Measurements from ENCODE around the gene NGB.

NGB gene

GRCh38 chr14:77264466-77265186 lies 6.4 kb downstream of the NGB start:
- peaks cover 57% of the 10 kb centered on the region for H3K27me3 ChIP-seq (ENCODE audit: insufficient read depth, low read length)
- no peaks in the 10 kb centered on the region for H3K4me1 ChIP-seq (ENCODE audit: control insufficient read depth, insufficient read depth, low read length, unreplicated experiment)
- no peak overlapping the region for H3K4me3 ChIP-seq (ENCODE audit: low read depth, low read length)
- no peaks in the 10 kb centered on the region for H3K36me3 ChIP-seq (ENCODE audit: insufficient read depth, low read length)
- H3K27ac ChIP-seq (ENCODE audit: low read depth, low read length): no peak overlapping the region
- H3K79me2 ChIP-seq (ENCODE audit: control insufficient read depth, insufficient read depth, low read length, unreplicated experiment): no peaks in the 10 kb centered on the region
- no peak overlapping the region for H2AFZ ChIP-seq (ENCODE audit: low read length, unreplicated experiment)

- H3K27ac ChIP-seq (ENCODE audit: low read depth, low read length): no peak overlapping the region
- no peaks in the 10 kb centered on the region for H3K4me1 ChIP-seq (ENCODE audit: control insufficient read depth, insufficient read depth, low read length, unreplicated experiment)
- no peaks in the 10 kb centered on the region for H3K36me3 ChIP-seq (ENCODE audit: insufficient read depth, low read length)
- no peak overlapping the region for H2AFZ ChIP-seq (ENCODE audit: low read length, unreplicated experiment)
- H3K79me2 ChIP-seq (ENCODE audit: control insufficient read depth, insufficient read depth, low read length, unreplicated experiment): no peaks in the 10 kb centered on the region
- no peak overlapping the region for H3K4me3 ChIP-seq (ENCODE audit: low read depth, low read length)
- H3K27me3 ChIP-seq (ENCODE audit: insufficient read depth, low read length): peaks cover 69% of the 10 kb centered on the region
These were observed 10.4 kb downstream of the NGB start for GRCh38 chr14:77260631-77261030.

DNA sequence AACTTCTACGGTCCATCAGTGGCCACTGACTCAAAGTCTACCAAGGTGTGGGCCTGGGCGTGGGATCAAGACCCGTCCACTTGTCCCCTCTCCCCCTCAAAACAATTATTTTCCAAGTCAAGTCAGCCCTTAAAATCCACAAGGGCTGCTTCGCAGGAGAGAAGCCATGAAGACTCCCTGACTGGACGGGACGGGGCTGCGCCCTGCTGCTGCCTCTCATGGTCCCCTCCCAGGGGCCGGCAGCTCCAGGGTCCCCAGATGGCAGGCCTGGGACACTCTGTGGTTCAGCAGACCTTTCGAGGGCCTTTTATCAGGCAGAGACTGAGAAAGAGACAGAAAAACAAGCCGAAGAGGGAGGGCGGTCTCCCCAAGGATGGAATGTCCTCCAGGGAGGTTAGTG lies 10.8 kb downstream of the NGB start:
- peaks cover 73% of the 10 kb centered on the region for H3K27me3 ChIP-seq (ENCODE audit: insufficient read depth, low read length)
- no peaks in the 10 kb centered on the region for H3K36me3 ChIP-seq (ENCODE audit: insufficient read depth, low read length)
- no peaks in the 10 kb centered on the region for H3K4me1 ChIP-seq (ENCODE audit: control insufficient read depth, insufficient read depth, low read length, unreplicated experiment)
- no peak overlapping the region for H2AFZ ChIP-seq (ENCODE audit: low read length, unreplicated experiment)
- H3K4me3 ChIP-seq (ENCODE audit: low read depth, low read length): no peak overlapping the region
- H3K27ac ChIP-seq (ENCODE audit: low read depth, low read length): no peak overlapping the region
- H3K79me2 ChIP-seq (ENCODE audit: control insufficient read depth, insufficient read depth, low read length, unreplicated experiment): no peaks in the 10 kb centered on the region

- H3K27me3 ChIP-seq (ENCODE audit: insufficient read depth, low read length): peaks cover 78% of the 10 kb centered on the region
- no peak overlapping the region for H3K27ac ChIP-seq (ENCODE audit: low read depth, low read length)
- H3K36me3 ChIP-seq (ENCODE audit: insufficient read depth, low read length): no peaks in the 10 kb centered on the region
- H3K79me2 ChIP-seq (ENCODE audit: control insufficient read depth, insufficient read depth, low read length, unreplicated experiment): no peaks in the 10 kb centered on the region
- no peak overlapping the region for H2AFZ ChIP-seq (ENCODE audit: low read length, unreplicated experiment)
- no peaks in the 10 kb centered on the region for H3K4me1 ChIP-seq (ENCODE audit: control insufficient read depth, insufficient read depth, low read length, unreplicated experiment)
- no peak overlapping the region for H3K4me3 ChIP-seq (ENCODE audit: low read depth, low read length)
These were observed 11.8 kb downstream of the NGB start for GRCh38 chr14:77259025-77259715.

DNA sequence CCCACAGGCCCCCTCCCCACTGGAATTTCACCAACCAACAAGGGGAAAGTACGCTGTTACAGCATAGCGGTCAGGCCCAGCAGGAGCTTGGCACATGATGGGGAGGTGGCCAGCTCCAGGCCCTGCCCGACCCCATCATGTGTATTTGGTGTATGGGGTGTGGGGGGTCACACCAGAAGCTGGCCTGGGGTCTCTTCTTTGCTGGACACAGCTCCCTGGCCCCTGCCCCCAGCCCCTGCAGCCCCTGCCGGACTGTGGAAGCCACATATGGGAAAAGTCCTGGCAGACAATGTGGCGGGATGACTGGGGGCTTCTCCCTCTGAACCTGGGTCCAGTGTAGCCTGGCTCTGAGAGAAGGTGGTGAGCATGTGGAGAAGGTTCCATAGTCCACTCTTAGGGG lies 12.4 kb downstream of the NGB start:
- Histone ChIP-seq H3K27ac (ENCODE audit: low read depth, low read length) (no peak overlapping the region), H3K4me1 (ENCODE audit: control insufficient read depth, insufficient read depth, low read length, unreplicated experiment) (no peaks in the 10 kb centered on the region), H3K79me2 (ENCODE audit: control insufficient read depth, insufficient read depth, low read length, unreplicated experiment) (no peaks in the 10 kb centered on the region), H3K4me3 (ENCODE audit: low read depth, low read length) (no peak overlapping the region), H2AFZ (ENCODE audit: low read length, unreplicated experiment) (no peak overlapping the region), H3K27me3 (ENCODE audit: insufficient read depth, low read length) (peaks cover 83% of the 10 kb centered on the region), H3K36me3 (ENCODE audit: insufficient read depth, low read length) (no peaks in the 10 kb centered on the region)

DNA sequence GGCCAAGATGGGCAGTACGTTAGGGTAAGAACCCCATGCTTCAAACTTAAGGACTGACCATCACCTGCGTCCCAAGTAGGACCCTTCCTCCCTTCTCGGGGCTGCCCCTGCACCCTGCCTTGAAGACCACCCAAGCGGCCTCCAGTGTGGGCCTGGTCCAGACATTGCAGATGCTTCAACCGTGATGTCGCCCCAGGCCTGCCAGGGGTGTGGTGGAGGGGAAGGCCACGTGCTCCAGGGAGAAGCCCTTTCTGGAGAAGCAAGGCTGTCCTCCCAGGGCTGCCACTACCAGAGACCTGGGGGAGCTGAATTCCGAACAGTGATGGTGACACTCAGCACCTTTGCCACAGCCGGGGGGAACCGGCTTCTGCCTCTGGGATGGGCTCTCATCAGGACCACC lies 13.3 kb downstream of the NGB start:
- Histone ChIP-seq H3K27ac (ENCODE audit: low read depth, low read length) (no peak overlapping the region), H3K79me2 (ENCODE audit: control insufficient read depth, insufficient read depth, low read length, unreplicated experiment) (no peaks in the 10 kb centered on the region), H3K4me1 (ENCODE audit: control insufficient read depth, insufficient read depth, low read length, unreplicated experiment) (no peaks in the 10 kb centered on the region), H3K36me3 (ENCODE audit: insufficient read depth, low read length) (no peaks in the 10 kb centered on the region), H2AFZ (ENCODE audit: low read length, unreplicated experiment) (no peak overlapping the region), H3K4me3 (ENCODE audit: low read depth, low read length) (no peak overlapping the region), H3K27me3 (ENCODE audit: insufficient read depth, low read length) (peaks cover 84% of the 10 kb centered on the region)

- no peaks in the 10 kb centered on the region for H3K4me1 ChIP-seq (ENCODE audit: control insufficient read depth, insufficient read depth, low read length, unreplicated experiment)
- H3K4me3 ChIP-seq (ENCODE audit: low read depth, low read length): no peak overlapping the region
- no peaks in the 10 kb centered on the region for H3K36me3 ChIP-seq (ENCODE audit: insufficient read depth, low read length)
- no peak overlapping the region for H3K27ac ChIP-seq (ENCODE audit: low read depth, low read length)
- H2AFZ ChIP-seq (ENCODE audit: low read length, unreplicated experiment): no peak overlapping the region
- peaks cover 83% of the 10 kb centered on the region for H3K27me3 ChIP-seq (ENCODE audit: insufficient read depth, low read length)
- no peaks in the 10 kb centered on the region for H3K79me2 ChIP-seq (ENCODE audit: control insufficient read depth, insufficient read depth, low read length, unreplicated experiment)
These were observed 14.3 kb downstream of the NGB start for GRCh38 chr14:77256694-77257093.

DNA sequence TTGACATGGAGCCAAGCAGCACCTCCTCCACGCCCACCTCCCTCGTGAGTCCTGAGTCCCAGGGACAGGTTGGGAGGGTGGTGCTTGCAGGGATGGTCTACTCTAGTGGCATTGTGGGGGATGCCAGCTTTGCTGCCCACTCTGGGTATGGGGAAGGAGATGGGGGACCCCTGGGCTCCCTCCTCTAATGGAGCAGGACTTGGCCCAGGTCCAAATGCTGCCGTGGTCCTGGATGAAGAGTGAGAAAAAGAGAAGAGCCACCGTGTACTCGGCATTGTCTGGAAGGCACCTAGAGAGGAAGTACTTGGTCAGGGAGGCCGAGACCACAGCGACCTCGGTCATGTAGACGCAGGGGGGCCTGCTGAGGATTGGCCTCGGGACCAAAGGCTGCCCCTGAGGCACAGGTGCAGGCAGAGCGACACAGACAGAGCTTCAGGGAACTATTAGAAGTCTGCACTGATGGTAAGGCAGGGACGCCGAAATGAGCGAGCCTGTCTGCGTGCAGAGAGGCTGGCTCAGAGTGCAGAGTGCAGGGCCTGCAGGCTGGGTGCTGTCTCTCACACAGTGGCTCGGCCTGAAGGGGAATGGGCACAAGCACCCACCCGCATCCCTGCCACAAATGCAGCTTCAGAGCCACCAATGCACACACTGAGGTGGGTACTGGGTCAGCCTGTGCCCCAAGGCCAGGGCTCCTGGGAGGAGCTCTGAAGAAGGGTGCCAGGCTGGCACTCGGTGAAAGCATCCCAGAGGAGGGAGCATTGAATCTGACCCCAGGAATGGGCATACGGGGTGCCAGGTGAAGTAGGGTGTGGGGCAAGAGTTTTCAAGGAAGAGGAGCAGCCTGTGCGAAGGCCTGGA lies 17.4 kb downstream of the NGB start:
- Histone ChIP-seq H3K79me2 (ENCODE audit: control insufficient read depth, insufficient read depth, low read length, unreplicated experiment) (no peaks in the 10 kb centered on the region), H3K36me3 (ENCODE audit: insufficient read depth, low read length) (no peaks in the 10 kb centered on the region), H3K27ac (ENCODE audit: low read depth, low read length) (no peak overlapping the region), H3K27me3 (ENCODE audit: insufficient read depth, low read length) (peaks cover 63% of the 10 kb centered on the region), H3K4me3 (ENCODE audit: low read depth, low read length) (no peak overlapping the region), H3K4me1 (ENCODE audit: control insufficient read depth, insufficient read depth, low read length, unreplicated experiment) (no peaks in the 10 kb centered on the region), H2AFZ (ENCODE audit: low read length, unreplicated experiment) (no peak overlapping the region)

DNA sequence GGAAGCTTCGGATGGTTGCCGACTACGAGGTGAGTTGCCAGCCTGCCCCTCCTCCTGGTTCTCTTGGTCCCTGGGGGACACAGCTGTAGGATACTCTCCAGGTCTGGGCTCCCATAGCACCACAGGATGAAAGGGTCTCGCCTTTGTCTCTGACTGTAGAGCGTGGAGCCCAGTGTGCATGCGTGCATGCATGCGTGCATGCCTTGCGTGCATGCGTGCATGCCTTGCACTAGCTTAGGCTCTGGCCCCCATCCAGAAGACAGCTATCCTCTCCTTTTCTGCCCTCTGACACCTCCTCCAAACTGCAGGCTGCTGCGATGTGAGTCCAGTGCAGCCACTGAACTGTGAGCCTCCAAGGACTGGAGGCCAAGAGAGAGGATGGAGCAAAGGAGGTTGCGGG lies 19.1 kb downstream of the NGB start:
- no peaks in the 10 kb centered on the region for H3K36me3 ChIP-seq (ENCODE audit: insufficient read depth, low read length)

DNA sequence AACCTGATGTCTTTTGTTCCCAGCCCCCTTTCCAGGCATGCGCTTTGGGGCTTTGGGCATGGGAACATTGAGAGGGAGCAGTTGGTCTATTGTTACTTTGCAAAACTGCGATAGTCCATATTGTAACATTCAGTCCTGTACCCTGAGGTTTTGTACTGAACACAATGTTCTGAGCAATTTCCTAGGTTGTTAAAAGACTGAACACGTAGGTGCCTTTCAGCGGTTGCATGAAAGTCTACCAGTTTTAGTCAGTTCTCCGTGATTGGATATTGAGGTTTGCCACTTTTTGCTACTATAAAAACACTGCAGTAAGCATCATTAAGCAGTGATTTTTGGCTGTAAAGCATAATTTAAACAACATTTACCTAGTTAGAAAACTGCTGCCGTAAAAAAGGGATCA lies 20.1 kb downstream of the NGB start:
- Histone ChIP-seq H3K36me3 (ENCODE audit: insufficient read depth, low read length) (no peaks in the 10 kb centered on the region), H3K4me1 (ENCODE audit: control insufficient read depth, insufficient read depth, low read length, unreplicated experiment) (no peaks in the 10 kb centered on the region), H3K79me2 (ENCODE audit: control insufficient read depth, insufficient read depth, low read length, unreplicated experiment) (no peaks in the 10 kb centered on the region), H3K27me3 (ENCODE audit: insufficient read depth, low read length) (peaks cover 46% of the 10 kb centered on the region), H2AFZ (ENCODE audit: low read length, unreplicated experiment) (no peak overlapping the region), H3K4me3 (ENCODE audit: low read depth, low read length) (no peak overlapping the region), H3K27ac (ENCODE audit: low read depth, low read length) (no peak overlapping the region)

More for the DNA sequence above, 19.1 kb downstream of the NGB start:
- H3K27me3 ChIP-seq (ENCODE audit: insufficient read depth, low read length): peaks cover 50% of the 10 kb centered on the region
- no peak overlapping the region for H3K27ac ChIP-seq (ENCODE audit: low read depth, low read length)
- H3K79me2 ChIP-seq (ENCODE audit: control insufficient read depth, insufficient read depth, low read length, unreplicated experiment): no peaks in the 10 kb centered on the region
- no peaks in the 10 kb centered on the region for H3K4me1 ChIP-seq (ENCODE audit: control insufficient read depth, insufficient read depth, low read length, unreplicated experiment)
- H2AFZ ChIP-seq (ENCODE audit: low read length, unreplicated experiment): no peak overlapping the region
- no peak overlapping the region for H3K4me3 ChIP-seq (ENCODE audit: low read depth, low read length)
